T-helper 2 cell treated with Interferon-gamma antibody and Interleukin-4, amounts not matched to agents 100 ng/mL and 5 ng/mL, for 36 hours (primary cell): ENCODE measurements around the gene GLI3. TPM values are rescaled to one million over a fixed set of nuclear protein-coding genes. Genes with fewer than 3 reads are reported as not detected.

Source experiments
- intact Hi-C: fragments of 100-400 bp; cut with micrococcal nuclease; formaldehyde crosslinking; loops from one replicate; pipeline ENCODE4 v1.15.1; 2023
- total RNA-seq: library from RNA; stranded (reverse); gene quantifications from 2 replicates; pipeline ENCODE4 v1.2.3, GENCODE V29; 2022

Gene GLI3
- total RNA-seq, 1 donor from 2014 or later = not detected

DNA sequence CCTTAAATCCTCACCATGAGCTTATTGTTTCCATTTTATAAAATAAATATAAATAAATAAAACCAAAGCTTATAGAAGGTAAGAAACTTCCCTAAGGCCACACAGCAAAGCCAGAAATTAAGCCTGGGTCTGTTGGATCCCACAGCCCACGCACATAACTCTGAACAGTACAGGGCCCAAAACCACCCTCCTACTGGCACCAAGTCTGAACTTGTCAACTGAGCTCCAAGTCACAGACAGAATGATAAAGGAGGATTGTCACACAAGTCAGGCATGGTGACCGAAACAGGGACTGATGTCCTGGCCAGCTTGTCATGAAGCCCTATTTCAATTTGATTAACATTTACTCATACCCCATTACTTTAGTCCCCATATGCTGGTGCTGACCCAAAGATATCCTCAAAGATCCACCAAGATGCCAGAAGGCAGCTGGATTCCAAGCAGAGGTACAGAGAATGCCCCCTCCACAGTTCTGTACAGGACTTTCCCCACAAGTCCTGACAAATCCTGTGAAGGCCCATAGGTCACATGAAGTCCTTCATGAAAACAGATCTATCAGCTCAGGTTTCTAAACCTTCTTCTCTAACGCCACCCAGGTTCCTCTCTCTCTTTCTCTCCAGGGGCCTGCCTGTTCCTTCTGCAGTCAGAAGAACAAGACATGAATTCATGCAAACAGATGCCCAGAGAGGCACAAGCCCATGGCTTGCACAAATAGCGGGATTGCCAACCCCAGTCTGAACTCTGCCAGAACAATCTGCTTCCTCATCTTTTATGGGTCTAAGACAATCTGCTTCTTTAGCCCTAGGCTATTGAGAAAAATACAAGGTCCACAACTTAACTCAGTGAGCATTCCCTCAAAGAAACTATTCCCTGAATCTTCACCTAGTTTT lies 60.9 kb downstream of the GLI3 start:
- intact Hi-C loops = no loop called here

DNA sequence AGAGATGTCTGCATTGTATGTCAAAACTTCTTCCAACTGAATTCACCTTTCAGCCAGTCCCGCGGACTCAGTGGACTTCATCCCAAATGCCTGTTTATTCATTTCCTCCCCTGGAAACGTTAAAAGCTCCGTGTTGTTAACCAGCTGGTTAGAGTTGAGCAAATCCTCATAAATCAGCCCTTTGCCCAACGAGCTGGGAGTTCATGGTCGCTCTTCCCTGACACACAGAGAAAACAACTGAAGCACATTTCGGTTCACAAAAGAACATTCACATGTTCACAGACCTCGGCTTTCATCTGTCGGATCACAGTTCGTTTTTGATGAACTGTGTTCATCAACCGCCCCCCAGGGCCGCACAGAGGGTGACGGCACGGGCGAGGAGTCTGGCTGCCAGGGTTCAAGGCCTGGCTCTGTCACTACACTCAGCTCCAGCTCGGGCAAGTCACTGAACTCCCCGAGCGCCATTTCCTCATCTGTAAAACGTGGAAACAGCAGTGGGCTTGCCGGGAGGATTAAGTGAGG lies 62.6 kb downstream of the GLI3 start:
- intact Hi-C loops = no loop called here

DNA sequence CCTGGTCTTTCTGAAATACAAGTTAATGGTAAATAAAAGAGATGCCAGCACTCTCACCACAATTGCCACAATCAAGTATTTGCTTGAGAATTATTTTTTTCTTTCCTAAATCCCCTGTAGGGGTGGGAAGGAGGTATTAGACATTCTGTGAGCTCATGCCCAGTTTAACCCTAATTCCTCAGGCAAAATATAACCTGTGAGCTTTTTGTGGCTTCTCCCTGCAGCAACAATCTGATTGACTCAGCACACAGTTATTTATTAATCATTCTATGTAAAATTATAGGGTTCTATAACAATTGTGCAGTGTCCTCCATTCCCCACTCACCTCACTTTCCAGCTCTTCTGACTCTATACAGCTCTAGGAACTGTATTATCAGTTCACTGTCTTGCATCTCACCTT lies 66.3 kb downstream of the GLI3 start:
- intact Hi-C loops = no loop called here

DNA sequence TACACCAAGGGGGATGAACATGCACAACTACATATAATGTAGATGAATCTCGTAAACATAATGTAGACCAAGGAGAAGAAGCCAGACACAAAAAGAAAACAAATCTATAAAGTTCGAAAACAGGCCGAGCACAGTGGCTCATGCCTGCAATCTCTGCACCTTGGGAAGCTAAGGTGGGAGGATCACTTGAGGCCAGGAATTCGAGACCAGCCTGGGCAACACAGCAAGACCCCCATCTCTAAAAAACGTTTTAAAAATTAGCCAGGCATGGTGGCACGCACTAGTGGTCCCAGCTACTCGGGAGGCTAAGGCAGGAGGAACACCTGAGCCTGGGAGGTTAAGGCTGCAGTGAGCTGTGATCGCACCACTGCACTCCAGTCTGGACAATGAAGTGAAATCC lies 68.5 kb downstream of the GLI3 start:
- intact Hi-C loops = no loop called here

DNA sequence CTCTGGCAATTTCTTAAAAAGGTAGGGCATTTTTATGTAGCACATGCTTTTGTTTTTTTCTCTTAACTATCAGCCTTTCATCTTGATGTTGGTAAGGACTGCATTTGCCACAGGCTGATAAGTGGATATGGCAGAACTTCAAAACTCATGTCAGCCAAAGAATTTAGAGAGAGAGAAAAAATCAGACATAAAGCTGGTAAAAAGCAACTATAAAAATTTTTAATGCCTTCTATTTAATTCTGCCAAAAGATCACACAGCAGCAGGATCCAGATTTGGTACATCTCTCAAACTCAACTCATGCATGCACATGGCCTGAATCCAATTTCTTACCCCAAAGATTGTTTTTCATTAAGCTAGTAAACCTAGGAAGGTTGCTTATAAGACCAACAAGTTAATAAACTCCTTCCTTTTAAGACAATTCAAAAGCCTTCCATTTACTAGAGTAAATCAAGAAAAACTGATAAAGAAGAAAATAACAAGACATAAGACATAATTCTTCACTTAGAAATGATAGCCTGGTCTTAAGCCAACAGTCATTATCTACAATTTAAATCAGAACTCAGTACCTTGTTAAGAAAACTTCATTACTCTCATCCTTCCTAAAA lies 69.3 kb downstream of the GLI3 start:
- intact Hi-C loops = no loop called here

DNA sequence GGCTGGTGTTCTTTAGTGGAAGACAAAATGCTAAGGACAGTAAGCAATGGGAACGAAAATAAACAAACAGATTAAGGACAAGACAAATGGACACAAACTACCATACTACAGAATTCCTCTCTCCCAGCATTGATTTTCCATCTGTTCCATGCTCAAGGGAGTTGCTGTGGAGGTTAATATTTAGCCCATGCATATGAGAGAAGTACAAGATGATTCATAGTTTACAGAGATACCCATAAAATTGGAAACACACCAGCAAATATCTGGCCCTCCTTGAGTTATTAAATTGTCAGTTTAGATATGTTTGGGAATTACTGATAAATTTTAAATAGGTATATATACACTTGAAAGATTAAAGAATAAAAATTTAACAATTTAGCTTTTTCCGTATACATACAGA lies 69.8 kb downstream of the GLI3 start:
- intact Hi-C loops = no loop called here

DNA sequence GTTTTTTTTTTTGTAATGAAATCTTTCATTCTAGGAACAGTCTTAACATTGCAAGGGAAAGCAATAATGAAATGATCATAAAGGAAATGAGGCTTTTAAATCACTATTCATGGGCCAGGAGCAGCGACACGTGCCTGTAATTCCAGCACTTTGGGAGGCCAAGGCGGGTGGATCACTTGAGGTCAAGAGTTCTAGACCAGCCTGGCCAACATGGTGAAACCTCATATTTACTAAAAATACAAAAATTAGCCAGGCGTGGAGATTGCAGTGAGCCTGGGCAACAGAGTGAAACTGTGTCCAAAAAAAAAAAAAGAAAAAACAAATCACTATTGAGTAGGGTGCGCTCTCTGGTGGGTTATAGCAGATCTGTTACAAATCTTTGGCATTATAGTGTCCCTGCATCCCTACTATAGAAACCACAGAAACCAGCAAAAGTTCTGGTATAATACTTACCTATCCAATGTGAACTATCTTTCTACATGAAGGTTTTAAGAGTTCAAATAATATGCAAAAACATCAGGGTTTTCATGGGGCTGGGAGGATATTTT lies 72.1 kb downstream of the GLI3 start:
- intact Hi-C loops = no loop called here

DNA sequence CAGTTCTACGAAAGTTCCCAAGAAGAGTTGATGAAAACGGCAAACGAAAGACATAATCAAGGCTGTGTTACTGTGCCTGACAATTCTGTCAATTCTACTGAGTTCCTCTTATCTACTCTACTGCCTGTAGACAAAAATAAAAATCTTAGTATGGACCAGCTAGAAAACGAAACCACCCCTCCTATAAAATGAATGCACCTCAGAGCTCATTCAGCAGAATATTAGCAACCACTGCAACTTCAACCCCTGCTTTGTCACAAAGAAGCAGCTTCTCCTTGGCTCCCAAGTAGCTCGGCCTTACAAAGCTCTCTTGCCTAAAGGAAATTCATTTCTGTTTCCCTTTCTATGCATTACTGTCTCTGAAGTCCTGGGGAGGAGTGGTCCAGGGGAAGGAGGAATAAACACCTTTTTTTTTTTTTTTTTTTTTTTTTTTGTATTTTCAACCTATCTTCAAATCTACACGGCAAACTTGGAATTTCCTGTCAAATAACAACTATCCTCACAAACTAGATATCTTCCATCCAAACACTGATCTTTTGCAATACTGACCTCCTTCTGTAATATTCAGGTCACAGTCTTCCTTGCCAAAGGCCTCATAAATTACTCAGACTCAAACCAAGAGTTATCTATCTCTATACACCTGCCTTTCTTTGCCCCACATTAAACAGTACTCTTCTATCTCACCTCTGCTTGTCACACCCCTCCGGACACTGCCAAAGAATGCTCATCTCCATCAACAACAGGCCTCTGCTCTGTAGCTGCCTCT lies 74.3 kb downstream of the GLI3 start:
- intact Hi-C loops = no loop called here

DNA sequence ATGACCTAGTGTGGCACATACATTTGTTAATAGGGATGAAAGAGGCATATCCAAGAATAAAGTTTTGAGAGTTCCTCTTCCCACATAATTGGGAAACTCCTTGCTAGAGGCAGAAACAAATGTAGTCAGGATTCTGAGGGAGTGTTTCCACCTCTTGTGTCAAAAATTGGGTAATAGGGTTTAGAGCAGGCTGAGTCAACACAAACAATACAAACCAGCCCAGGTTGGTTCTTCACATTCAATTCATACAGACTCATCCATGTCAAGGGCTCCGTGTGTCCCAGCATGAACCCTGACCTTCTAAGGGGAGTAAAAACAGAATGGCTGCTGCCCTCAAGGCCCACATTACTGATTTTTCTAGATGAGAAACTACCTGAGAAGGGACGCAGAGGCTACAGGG lies 75.3 kb downstream of the GLI3 start:
- intact Hi-C loops = no loop called here

DNA sequence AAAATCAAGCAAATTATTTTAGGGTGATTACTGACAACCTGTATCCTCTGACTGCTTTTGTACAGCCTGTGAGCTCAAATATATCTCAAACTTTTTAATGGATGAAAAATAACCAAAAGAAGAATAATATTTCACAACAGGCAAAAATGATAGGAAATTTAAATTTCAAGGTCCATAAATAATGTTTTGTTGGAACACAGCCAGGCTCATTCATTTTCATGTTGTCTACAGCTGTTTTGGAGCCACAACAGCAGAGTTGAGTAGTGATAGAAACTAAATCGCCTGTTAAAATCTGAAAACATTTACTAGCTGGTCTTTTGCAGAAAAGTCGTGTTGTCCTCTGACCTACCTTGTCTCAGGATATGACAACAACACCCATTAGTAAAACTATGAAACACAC lies 75.9 kb downstream of the GLI3 start:
- intact Hi-C loops = no loop called here

DNA sequence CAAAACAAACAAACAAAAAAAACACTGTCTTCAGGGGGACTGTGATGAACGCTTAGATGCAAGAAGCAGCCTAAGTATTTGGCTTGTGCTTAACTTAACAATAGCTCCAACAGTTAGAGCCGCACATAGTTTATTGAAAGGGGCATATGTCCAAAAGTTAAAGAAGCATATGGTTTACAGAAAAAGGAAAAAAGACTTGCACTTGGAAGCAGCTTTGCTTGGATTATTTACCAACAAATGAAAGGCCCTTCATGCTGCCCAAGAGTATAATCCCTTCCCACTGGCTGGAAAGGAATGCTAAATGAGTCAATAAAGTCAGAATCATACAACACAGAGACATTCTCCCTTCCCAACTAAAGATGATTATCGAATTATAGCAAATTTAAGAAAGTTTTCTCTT lies 77.9 kb downstream of the GLI3 start:
- intact Hi-C loops = no loop called here

DNA sequence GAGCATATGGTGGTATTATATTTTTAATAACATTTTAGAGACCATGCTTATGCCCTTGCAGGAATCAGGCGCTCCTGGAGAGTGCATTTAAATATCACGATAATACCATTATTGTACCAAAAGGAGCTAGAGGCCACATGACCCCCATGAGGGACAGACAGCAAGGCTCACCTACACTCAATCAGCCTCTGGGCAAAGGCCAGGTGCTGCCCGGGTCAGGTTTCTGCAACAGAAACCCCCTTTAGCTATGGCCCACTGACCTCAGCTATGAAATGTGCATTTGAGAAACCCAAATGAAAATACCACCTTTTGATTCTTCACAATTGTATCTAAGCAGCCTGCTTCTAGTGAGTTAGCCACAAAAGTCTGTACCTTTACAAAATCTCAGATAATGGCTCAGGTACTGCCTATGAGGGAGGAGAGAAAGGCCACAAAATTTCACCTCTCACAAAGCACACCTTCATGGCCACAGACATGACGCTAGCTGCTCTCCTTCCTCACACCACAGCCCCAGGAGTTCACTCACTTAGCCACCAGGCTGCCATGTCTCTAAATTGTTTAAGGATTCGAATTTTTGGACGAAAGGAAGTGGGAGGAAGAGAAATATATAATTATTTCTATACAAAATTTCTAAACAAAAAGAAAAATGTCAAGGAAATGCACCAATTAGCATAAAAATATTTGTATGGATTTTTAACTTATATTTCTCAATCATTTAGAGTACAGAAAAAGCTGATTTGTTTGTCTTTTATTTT lies 79.9 kb downstream of the GLI3 start:
- intact Hi-C loops = no loop called here

DNA sequence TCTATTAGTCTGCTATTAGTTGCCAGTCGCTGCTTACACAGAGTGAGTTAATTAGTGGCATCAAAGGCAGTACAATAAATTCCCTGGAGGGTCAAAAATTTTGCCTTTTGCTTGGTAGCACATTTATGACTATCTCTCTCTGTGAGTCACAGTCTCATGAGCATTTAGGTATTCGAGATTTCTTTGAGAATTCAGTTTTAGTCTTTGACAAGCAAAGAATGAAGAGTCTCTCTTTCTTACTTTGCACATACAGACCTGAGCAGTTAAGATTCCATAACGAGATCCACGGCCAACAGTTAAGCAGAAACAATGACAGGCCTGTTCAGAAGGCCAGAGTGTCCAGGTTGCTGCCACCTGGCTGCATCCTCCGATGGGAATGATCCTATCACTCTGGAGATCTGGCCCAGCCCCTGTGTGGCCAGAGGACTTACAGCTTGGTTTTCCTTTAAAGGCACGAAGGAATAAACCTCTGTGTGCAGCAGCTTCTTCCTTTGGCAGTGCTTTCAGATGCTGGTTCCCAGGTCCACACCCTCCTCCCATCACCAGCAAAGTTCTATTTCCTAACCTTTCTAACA lies 80.6 kb downstream of the GLI3 start:
- intact Hi-C loops = no loop called here

DNA sequence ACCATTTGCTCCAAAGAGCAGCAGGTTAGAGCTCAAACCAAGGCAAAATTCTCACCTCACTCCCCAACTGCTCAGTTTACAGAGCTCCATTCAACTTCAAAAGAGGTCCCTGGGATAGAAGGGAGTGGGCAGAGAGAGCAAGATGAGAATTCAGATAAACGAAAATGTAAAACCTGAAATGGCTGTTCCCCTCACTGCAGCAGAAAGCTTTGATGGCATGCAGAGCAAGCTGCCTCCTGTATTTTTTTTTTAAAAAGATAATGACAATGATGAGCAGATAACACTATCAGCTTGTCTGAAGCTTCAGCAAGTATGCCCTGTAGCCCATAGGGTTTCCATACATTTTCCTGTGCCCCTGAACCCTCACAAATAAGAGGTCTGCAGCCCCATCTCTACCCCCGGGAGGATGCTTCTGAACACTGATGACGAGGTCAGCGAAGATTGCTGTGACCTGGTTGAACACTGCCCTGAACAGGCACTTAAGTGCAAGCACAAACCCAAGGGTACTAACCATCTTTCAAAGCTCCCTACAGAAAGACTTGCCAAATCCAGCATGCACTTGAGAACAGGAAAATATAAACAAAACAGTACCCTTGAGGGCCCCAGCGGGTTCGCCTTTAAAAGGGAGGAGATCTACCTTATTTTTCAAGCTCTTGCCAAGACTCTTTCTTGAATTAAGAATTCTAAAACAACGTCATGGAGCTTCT lies 81.3 kb downstream of the GLI3 start:
- intact Hi-C loops = no loop called here

DNA sequence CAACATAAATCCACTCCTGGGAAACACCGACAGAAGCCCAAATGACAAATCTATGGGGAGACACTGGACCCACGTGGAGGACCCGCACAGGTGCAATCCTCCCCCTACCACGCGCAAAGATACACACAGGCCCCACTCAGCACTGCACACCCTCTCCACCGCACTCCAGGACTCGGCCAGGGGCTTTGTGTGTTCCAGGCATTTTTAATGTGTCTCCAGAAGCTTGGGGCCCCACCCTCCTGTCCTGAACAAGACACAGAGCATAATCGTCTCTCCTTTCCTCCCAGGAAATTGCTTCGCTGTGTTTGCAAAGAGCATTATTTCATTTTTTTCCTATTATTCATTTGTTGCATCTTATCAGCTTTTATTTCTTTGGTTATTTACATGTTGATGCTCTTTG lies 82.8 kb downstream of the GLI3 start:
- intact Hi-C loops = no loop called here

DNA sequence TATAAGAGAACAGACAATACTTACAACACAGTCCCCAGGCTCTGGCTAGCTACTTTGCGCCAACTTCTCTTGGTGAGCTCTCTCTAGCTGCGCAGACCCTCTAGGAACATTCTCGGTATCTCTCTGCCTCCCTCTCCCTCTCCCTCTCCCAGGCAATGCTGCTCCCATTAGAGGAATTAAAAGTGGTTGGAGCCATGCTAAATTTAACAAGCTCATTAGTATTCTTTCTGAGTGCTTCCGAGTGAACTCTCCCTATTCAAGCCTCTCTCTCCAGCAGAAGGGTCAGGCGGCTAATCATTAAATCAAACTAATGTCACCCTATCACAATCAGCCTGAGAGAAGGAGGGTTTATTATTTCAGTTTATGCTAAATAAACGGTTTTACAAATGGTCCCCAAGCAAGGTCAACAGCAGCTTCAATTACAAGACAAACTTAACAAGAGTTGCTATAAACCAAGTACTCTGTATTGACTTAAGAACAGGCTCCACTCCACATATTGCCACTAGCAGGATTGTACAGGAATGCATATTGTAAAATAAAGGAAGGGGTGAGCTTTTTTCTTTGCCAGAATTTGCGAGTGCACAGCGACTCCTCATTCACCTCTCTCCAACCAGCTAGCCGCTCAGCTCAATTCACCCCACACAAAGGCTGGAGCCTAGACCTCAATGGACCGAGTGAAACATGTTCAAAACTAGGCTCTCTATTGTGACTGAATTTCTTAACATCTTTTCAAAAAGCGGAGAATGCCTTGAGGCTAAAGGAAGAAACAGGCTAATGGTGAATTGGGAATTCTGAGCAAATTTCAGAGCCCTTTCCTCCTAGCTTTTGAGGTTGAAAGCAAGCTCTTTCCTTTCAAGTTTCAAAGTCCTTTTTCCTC lies 84.4 kb downstream of the GLI3 start:
- intact Hi-C loops = no loop called here

DNA sequence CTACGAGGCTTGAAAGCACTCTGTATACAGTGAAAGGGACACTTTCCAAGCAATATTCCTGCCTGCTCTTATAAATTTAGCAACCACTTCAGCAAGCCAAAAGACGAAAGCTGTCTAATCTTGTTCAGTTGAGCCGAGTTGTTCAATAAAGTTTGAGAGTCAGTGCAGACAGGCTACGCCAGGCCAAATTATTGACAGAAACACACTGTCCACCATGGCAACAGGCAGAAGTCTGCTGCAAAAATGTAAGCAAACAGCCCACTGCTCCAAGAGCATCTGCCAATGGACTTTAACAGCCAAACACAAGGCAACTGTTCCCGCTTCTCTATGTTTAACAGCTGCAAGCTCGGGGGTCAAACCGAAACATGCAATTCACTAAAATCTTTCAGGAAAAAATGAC lies 85.7 kb downstream of the GLI3 start:
- intact Hi-C loops = no loop called here

DNA sequence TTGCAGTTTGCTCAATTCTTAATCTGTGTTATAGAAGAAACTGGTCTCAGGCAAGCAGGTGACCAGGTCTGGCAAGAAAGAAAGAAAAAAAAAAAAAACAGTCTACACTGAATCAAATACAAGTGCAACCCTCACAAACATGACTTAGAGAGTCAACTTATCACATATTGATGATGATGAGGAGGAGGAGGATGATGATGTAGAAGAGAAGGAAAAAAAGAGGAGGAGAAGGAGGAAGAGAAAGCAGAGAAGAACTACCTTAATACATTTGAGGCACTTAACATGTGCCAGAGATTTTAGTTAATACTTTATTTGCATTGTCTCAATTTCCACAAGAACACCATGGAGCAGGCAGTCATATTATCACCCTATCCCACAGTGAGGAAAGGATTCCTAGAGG lies 91.5 kb downstream of the GLI3 start:
- intact Hi-C loops = no loop called here

DNA sequence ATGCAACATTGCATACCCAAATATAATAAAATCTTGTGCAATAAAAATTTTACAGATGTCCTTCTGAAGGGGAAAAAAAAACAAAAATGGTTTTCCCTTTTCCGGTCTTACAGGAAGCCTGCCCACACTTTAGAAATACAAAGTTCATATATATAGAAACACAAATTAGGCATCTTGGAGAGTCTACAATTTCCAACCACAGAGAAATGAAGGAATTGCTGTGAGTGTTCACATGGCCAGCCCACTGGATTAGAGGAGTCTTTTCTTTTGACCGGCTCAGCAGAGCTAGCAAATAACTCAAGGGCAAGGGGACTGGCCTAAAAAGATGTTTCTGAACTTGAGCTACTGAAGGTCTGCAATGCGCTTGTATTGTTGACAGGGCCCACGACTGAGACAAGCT lies 92.4 kb downstream of the GLI3 start:
- intact Hi-C loops = no loop called here
